ENCODE results near the gene EVA1A.
"Not testable (repeated sequence)": the region's sequence is repeated elsewhere in the genome, so short reads cannot be mapped to it uniquely, and the experiment has no call there.

Gene EVA1A

GRCh38 chr2:75488157-75488556, 72.6 kb downstream of the EVA1A start:
- no peak for DNase-seq (ENCODE audit: low read depth in 1 of 2, low spot score in 1 of 2)

DNA sequence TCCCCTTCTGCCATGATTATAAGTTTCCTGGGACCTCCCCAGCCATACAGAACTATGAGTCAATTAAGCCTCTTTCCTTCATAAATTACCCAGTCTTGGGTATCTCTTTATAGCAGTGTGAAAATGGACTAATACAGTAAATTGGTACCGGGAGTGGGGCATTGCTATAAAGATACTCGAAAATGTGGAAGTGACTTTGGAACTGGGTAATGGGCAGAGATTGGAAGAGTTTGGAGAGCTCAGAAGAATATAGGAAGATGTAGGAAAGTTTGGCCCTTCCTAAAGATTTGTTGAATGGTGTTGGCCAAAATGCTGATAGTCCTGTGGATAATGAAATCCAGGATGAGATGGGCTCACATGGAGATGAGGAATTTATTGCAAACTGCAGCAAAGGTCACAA, 74.0 kb downstream of the EVA1A start:
- DNase-seq (ENCODE audit: low read depth in 1 of 2, low spot score in 1 of 2), result not testable (repeated sequence)

GRCh38 chr2:75484840-75485239, 75.9 kb downstream of the EVA1A start:
- DNase-seq (ENCODE audit: low read depth in 1 of 2, low spot score in 1 of 2), result no peak

DNA sequence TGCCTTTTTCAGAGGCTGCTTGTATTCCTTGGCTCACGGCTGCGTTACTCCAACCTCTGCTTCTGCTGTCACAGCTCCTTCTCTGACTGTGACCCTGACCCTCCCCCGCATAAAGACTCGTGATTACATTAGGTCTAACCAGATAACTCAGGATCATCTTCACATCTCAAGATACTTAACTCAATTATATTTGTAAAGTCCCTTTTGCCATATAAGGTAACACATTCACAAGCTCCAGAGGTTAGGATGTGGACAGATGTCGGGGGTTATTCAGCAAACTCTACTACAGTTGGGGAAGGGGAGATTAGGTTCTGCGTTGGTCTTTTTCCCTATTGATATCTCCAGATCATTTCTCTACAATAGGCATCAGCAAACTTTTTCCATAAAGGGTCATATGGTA, 76.9 kb downstream of the EVA1A start:
- no peak for DNase-seq (ENCODE audit: low read depth in 1 of 2, low spot score in 1 of 2)

GRCh38 chr2:75482398-75482797, 78.3 kb downstream of the EVA1A start:
- DNase-seq (ENCODE audit: low read depth in 1 of 2, low spot score in 1 of 2), result no peak

GRCh38 chr2:75480971-75481836, 79.5 kb downstream of the EVA1A start:
- no peak for DNase-seq (ENCODE audit: low read depth in 1 of 2, low spot score in 1 of 2)

- DNase-seq (ENCODE audit: low read depth in 1 of 2, low spot score in 1 of 2), result not testable (repeated sequence)
Measured at GRCh38 chr2:75477696-75478095, 83.0 kb downstream of the EVA1A start.

- DNase-seq (ENCODE audit: low read depth in 1 of 2, low spot score in 1 of 2), result no peak
Measured at GRCh38 chr2:75476761-75477160, 84.0 kb downstream of the EVA1A start.

GRCh38 chr2:75475976-75476375, 84.8 kb downstream of the EVA1A start:
- DNase-seq (ENCODE audit: low read depth in 1 of 2, low spot score in 1 of 2), result no peak

DNA sequence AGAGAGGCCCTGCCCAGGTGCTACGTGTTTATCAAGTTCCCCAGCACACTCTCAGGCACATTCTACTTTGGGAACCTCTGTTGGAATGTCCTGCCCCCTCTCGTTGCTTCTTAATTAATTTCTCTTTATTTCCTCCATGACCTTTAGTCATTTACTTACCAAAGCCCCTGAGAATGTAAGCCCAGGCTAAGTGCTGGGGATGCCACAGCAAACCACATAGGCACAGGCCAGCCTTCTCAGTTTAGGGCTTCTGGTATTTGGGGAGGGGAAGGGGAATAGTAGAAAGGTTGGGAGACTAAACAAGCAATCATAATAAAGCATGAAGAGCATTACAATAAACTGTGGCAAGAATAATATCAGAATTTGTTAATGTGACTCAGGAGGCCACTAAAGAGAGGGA, 85.7 kb downstream of the EVA1A start:
- no peak for DNase-seq (ENCODE audit: low read depth in 1 of 2, low spot score in 1 of 2)

DNA sequence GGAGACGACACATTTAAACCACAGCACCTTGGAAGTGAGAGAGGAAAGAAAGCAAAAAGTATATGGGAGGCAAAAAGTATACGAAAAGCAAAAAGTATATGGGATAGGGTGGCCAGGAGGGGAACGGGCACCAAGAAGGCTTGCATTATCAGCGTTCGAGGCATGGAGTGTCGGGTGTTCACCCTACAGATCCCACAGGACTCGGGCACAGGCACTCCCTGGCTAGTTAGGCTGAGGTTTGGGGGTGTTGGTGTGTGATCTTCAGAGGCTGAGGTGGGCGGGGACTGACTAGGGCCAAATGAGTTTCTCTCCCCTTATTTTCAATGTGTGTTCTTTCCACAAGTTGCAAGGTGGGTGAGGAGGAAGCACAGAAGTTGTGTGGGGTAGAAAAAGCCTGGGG, 86.6 kb downstream of the EVA1A start:
- no peak for DNase-seq (ENCODE audit: low read depth in 1 of 2, low spot score in 1 of 2)

GRCh38 chr2:75466708-75467311, 93.9 kb downstream of the EVA1A start:
- no peak for DNase-seq (ENCODE audit: low read depth in 1 of 2, low spot score in 1 of 2)

GRCh38 chr2:75465317-75465984, 95.3 kb downstream of the EVA1A start:
- DNase-seq (ENCODE audit: low read depth in 1 of 2, low spot score in 1 of 2), result no peak

DNA sequence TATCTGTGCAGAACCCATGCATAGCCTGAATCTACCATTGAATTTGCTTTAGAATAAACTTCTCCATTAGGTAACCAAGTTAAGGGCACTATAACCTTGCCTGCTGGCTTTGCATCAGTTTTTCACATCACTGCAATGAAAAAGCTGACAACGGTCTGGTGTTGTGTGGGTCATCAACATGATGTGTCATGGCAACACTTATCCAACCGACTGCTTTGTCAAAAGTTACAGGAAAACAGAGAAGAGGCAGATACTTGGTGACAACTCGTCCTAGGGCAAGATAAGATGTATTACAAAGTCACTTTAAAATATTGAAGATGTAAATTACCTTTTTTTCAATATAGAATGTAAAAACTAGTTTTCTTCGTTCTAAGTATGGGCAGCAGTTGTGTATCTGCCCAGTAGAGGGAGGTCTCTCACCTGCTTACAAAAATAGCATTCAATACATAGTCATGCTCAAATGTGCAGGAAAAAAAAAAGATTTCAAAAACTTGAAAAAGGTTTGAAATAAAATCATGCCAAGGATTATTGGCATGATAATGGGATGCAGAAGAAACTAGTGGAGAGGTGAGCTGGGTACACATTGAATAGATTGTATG, 96.3 kb downstream of the EVA1A start:
- DNase-seq (ENCODE audit: low read depth in 1 of 2, low spot score in 1 of 2), result no peak

GRCh38 chr2:75462721-75463120, 98.0 kb downstream of the EVA1A start:
- DNase-seq (ENCODE audit: low read depth in 1 of 2, low spot score in 1 of 2), result no peak

DNA sequence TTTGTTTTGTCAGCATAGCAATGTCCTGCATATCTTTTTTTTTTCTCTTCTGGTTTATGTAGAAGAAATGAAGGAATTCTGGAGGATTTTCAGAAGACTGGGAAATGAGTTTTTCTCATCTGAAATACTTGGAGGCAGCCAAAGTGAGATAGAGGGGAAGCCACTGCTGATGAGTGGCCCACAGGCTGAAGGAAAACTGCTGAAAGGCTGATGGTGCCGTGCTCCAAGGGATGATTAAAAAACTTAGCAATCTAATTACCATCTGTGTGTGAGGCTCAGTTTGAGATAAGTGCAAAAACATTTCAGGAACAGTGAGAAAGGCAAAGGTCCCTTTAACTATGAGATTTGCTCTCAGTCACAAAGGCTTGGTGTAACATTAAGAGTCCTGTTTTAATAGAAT, 98.5 kb downstream of the EVA1A start:
- no peak for DNase-seq (ENCODE audit: low read depth in 1 of 2, low spot score in 1 of 2)

DNA sequence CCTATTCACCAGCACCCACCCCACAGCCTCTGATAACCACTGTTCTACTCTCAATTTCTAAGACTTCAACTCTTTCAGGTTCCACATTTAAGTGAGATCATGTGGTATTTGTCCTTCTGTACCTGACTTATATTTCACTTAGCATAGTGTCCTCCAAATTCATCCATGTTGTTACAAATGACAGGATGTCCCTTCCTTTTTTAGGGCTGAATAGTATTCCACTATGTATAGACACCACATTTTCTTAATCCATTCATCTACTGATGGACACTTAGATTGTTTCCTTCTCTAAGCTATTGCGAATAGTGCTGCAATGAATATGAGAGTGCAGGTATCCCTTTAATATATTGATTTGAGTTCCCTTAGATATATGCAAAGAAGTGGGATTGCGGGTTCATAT, 100.1 kb downstream of the EVA1A start:
- DNase-seq (ENCODE audit: low read depth in 1 of 2, low spot score in 1 of 2), result no peak

DNA sequence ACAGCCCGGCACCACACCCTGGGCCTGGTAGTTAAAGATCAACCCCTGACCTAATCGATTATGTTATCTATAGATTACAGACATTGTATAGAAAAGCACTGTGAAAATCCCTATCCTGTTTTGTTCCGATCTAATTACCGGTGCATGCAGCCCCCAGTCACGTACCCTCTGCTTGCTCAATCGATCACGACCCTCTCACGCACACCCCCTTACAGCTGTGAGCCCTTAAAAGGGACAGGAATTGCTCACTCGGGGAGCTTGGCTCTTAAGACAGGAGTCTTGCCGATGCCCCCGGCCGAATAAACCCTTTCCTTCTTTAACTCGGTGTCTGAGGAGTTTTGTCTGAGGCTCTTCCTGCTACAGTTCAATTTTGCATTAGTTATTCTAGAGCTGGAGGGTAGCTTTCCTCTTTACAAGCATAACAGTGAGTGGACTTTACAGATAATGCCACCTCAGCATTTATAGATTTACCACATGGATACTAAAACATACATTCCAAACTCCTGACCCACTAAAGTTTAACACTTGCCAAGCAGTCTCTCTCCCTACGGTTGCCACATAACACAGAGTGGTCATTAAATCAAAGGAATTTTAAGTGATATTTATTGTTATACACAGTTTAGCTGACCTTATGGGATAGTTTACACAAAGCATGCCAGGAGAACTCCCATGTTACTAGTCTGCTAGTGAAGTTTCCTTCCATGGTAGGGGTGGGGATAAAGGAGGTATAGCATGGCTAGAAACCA, 101.0 kb downstream of the EVA1A start:
- DNase-seq (ENCODE audit: low read depth in 1 of 2, low spot score in 1 of 2), result no peak

- no peak for DNase-seq (ENCODE audit: low read depth in 1 of 2, low spot score in 1 of 2)
Measured at GRCh38 chr2:75458201-75458600, 102.5 kb downstream of the EVA1A start.

- DNase-seq (ENCODE audit: low read depth in 1 of 2, low spot score in 1 of 2), result no peak
Measured at GRCh38 chr2:75456825-75457224, 103.9 kb downstream of the EVA1A start.

DNA sequence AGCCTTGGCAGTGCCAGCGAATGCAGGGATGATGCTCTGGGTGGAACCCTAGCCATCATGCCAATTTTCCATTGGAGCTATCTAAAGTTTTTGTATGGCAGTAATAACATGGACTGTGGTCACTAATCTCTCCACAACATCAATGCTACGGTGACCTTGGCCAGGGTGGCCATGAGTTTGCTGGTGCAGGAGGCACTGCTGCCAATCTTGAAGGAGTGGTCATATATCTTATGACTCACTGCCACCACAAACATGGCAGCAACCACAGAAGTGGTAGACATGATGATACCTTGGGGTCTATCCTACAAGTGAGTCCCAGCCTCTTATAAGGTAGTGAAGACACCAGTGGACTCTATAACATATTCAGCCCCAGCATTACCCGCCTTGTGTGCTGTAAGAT, 104.6 kb downstream of the EVA1A start:
- no peak for DNase-seq (ENCODE audit: low read depth in 1 of 2, low spot score in 1 of 2)

Measured in activated T-helper 1 cell treated with anti-CD3 and anti-CD28 coated beads, Interleukin-2, amount 50 U/mL, for 16 hours (primary cell).